ENCODE measurements around the gene MSANTD2.

MSANTD2 gene

GRCh38 chr11:124716591-124716990, 83.6 kb downstream of the MSANTD2 start:
- H3K27ac ChIP-seq = no peak overlapping the region
- TF ChIP-seq CTCF (conservative IDR thresholded peaks at IDR 0.05) = no peak

Measured in VCaP (cell line).